HEK293T (cell line): ENCODE data around the gene DEPDC1B.

Experiments used
- NFRKB ChIP-seq: fragments of 450-650 bp; IDR thresholded peaks from 2 replicates; pipeline ENCODE4 v1.6.1; 2016; ENCODE audit warnings: mild to moderate bottlenecking, moderate library complexity
- SP1 ChIP-seq: fragments of 450-650 bp; IDR thresholded peaks from 2 replicates; pipeline ENCODE4 v1.6.1; 2017
- TARDBP ChIP-seq: fragments of 450-650 bp; IDR thresholded peaks from 2 replicates; pipeline ENCODE4 v1.6.1; 2016

- TF ChIP-seq TARDBP (no peak), SP1 (no peak), NFRKB (no peak)
Measured at GRCh38 chr5:60648175-60648574, 51.8 kb downstream of the DEPDC1B start.
